Measurements from ENCODE around the gene DGKI.

GRCh38 chr7:137696376-137696775 is 150.4 kb downstream of the DGKI start:
- TF ChIP-seq, protein P1, sequence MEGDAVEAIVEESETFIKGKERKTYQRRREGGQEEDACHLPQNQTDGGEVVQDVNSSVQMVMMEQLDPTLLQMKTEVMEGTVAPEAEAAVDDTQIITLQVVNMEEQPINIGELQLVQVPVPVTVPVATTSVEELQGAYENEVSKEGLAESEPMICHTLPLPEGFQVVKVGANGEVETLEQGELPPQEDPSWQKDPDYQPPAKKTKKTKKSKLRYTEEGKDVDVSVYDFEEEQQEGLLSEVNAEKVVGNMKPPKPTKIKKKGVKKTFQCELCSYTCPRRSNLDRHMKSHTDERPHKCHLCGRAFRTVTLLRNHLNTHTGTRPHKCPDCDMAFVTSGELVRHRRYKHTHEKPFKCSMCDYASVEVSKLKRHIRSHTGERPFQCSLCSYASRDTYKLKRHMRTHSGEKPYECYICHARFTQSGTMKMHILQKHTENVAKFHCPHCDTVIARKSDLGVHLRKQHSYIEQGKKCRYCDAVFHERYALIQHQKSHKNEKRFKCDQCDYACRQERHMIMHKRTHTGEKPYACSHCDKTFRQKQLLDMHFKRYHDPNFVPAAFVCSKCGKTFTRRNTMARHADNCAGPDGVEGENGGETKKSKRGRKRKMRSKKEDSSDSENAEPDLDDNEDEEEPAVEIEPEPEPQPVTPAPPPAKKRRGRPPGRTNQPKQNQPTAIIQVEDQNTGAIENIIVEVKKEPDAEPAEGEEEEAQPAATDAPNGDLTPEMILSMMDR (IDR thresholded peaks at IDR 0.05), result no peak
- no peak for TF ChIP-seq POLR2A (IDR thresholded peaks at IDR 0.05)

Data from thyroid gland (tissue), 4 donors.